Measurements from ENCODE around the gene MACC1.

The MACC1 gene

GRCh38 chr7:20085086-20085485 is 132.1 kb downstream of the MACC1 start:
- Mint-ChIP-seq H3K9me3 (peaks cover 13% of the 10 kb centered on the region), H3K4me3 (no peak overlapping the region), H3K36me3 (ENCODE audit: low read depth) (no peaks in the 10 kb centered on the region), H3K27me3 (no peaks in the 10 kb centered on the region), H3K4me1 (ENCODE audit: low read depth) (no peaks in the 10 kb centered on the region), H3K27ac (no peak overlapping the region)

All from stimulated activated naive CD8-positive, alpha-beta T cell treated with anti-CD3 and anti-CD28 coated beads, Interleukin-15, Interleukin-2, amounts not matched to agents 100 ng/mL and 50 ng/mL, for 24 hours (primary cell).